T-cell (primary cell): ENCODE results near the gene XIRP1. TPM values are rescaled to one million over a fixed set of nuclear protein-coding genes. Genes with fewer than 3 reads are reported as not detected.

Experiments
- ATAC-seq, 4 experiments: fragments of 200-7000 bp in 3 of 4; fragments of 150-1000 bp in 1 of 4; cut with Tn5 transposase; replicated peaks in 1 of 4; 1 replicate in 3 of 4; 2 replicates in 1 of 4; pipeline ENCODE4 v1.10.0; 2021; ENCODE audit warnings: moderate library complexity in 3 of 4, mild to moderate bottlenecking in 2 of 4, moderate number of reproducible peaks in 1 of 4
- CTCF ChIA-PET, 2 donors: fragments of 300-600 bp; sonication (Branson Sonifier 250); formaldehyde crosslinking; loops; one replicate each; lab custom pipeline; 2022; ENCODE audit warnings: antibody characterized with exemption in 2 of 2; lab: Charles Lee
- POLR2A ChIA-PET, 2 donors: fragments of 300-600 bp; sonication (Branson Sonifier 250); formaldehyde crosslinking; loops; one replicate each; lab custom pipeline; 2022; ENCODE audit warnings: antibody characterized with exemption in 2 of 2; lab: Charles Lee
- DNase-seq, 35 experiments: peaks; one replicate each; pipeline versions ENCODE4 v3.0.0 to v3.0.0-alpha.2; 2013 to 2023
- H3K27ac ChIP-seq: one replicate; pipeline ENCODE4 v1.5.1; 2013; ENCODE audit warnings: low read length
- H3K27me3 ChIP-seq, 2 experiments: replicated peaks in 1 of 2; 1 replicate in 1 of 2; 2 replicates in 1 of 2; pipeline versions ENCODE4 v1.6.1 to v1.7.0; 2013; ENCODE audit warnings: low read length in 1 of 2, mixed read lengths in 1 of 2; ENCODE audit not compliant: control insufficient read depth in 2 of 2, insufficient read depth in 2 of 2; ENCODE audit errors: extremely low read depth in 1 of 2
- H3K36me3 ChIP-seq, 2 donors: 1 replicate in 1 of 2; 2 replicates in 1 of 2; pipeline versions ENCODE4 v1.6.1 to v1.7.0; 2013; ENCODE audit warnings: low read length in 1 of 2; ENCODE audit not compliant: control insufficient read depth in 2 of 2, insufficient read depth in 1 of 2; ENCODE audit errors: extremely low read depth in 1 of 2
- H3K4me1 ChIP-seq, 2 experiments: 1 replicate in 1 of 2; 2 replicates in 1 of 2; pipeline versions ENCODE4 v1.6.1 to v1.7.0; 2013; ENCODE audit warnings: low read length in 2 of 2, mixed read lengths in 1 of 2; ENCODE audit not compliant: insufficient read depth in 2 of 2, control insufficient read depth in 1 of 2; ENCODE audit errors: extremely low read depth in 1 of 2
- H3K4me3 ChIP-seq, 2 donors: 1 replicate in 1 of 2; 2 replicates in 1 of 2; pipeline versions ENCODE4 v1.5.1 to v1.7.0; 2013; ENCODE audit warnings: mild to moderate bottlenecking in 2 of 2, low read length in 1 of 2, moderate library complexity in 1 of 2; ENCODE audit not compliant: control insufficient read depth in 1 of 2; ENCODE audit errors: extremely low read depth in 1 of 2
- H3K9me3 ChIP-seq: 2 replicates; pipeline ENCODE4 v1.7.0; 2013
- H3K27ac Mint-ChIP-seq, 2 donors: one replicate each; pipeline ENCODE4 v1.8.0; 2020 to 2021; ENCODE audit warnings: mild to moderate bottlenecking in 2 of 2, mixed read lengths in 2 of 2
- H3K27me3 Mint-ChIP-seq, 2 donors: one replicate each; pipeline ENCODE4 v1.8.0; 2021 to 2022; ENCODE audit warnings: mixed read lengths in 2 of 2
- H3K36me3 Mint-ChIP-seq: one replicate; pipeline ENCODE4 v1.8.0; 2021; ENCODE audit warnings: mixed read lengths
- H3K4me1 Mint-ChIP-seq, 3 donors: one replicate each; pipeline ENCODE4 v1.8.0; 2020 to 2022; ENCODE audit warnings: mixed read lengths in 3 of 3, mild to moderate bottlenecking in 1 of 3
- H3K4me3 Mint-ChIP-seq, 3 donors: one replicate each; pipeline ENCODE4 v1.8.0; 2020 to 2022; ENCODE audit warnings: mild to moderate bottlenecking in 3 of 3, mixed read lengths in 3 of 3, moderate library complexity in 3 of 3
- H3K9me3 Mint-ChIP-seq, 3 donors: one replicate each; pipeline ENCODE4 v1.8.0; 2020 to 2022; ENCODE audit warnings: mixed read lengths in 3 of 3
- WGBS: methylation state at CpG from one replicate; pipeline ENCODE4 v1.1.5; 2013; ENCODE audit warnings: missing lambda C conversion rate; ENCODE audit not compliant: insufficient coverage; 5-methylcytosine and 5-hydroxymethylcytosine counted together
- total RNA-seq, 35 experiments: library from RNA in 6 of 35; stranded (reverse) in 6 of 35; fragments of 120-200 nt in 1 of 35; gene quantifications; one replicate each; pipeline versions ENCODE4 v1.2.1 to v1.2.4 and lab custom pipeline; 2013 to 2026

XIRP1 gene
- total RNA-seq, 5 donors from 2014 or later (not counting 1 experiment from before 2014, with no cell fraction given) = not detected

DNA sequence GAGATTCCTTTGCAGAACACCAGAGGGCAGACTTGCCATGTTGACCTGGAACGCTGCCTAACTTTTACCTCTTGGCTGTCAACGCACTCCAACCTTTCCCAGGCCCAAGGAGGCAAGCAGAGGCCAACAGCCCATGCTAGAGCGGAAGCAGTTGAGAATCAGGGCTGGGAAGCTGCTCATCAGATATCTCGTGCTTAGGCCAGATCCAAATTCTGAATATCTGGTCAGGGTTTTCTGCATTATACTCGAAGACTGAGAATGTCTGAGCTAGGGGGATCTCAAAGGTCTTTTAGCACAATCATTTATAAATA, 2.5 kb downstream of the XIRP1 start:
- H3K27me3 Mint-ChIP-seq = peaks cover 0 to 2% of the 10 kb centered on the region in 2 donors
- H3K9me3 ChIP-seq = no peaks in the 10 kb centered on the region
- H3K9me3 Mint-ChIP-seq = no peaks in the 10 kb centered on the region
- peak in 31 of 35 experiments; percentile 14 to 82 (median 43) for DNase-seq
- peaks cover 0 to 16% of the 10 kb centered on the region in 2 experiments for H3K4me1 ChIP-seq
- no peak overlapping the region for H3K4me3 ChIP-seq
- peak in 3 of 4 experiments; percentile 66 to 78 (median 66) for ATAC-seq
- H3K27ac ChIP-seq = no peak overlapping the region
- no peaks in the 10 kb centered on the region for H3K27me3 ChIP-seq
- 59% methylated on average over 4 of the region's 5 CpGs for WGBS
- ChIA-PET POLR2A (no interaction called here), CTCF (interaction anchor here (0.5 to 6.9 kb wide), 18 partner anchors 12 to 189 kb away, joined by 3 to 82 read pairs (median 4); no protein-coding TSS in a partner anchor)
- no peak overlapping the region for H3K4me3 Mint-ChIP-seq
- no peaks in the 10 kb centered on the region for H3K36me3 Mint-ChIP-seq
- H3K27ac Mint-ChIP-seq = no peak overlapping the region
- no peaks in the 10 kb centered on the region for H3K36me3 ChIP-seq
- peaks cover 6 to 7% (median 6%) of the 10 kb centered on the region in 3 donors for H3K4me1 Mint-ChIP-seq

DNA sequence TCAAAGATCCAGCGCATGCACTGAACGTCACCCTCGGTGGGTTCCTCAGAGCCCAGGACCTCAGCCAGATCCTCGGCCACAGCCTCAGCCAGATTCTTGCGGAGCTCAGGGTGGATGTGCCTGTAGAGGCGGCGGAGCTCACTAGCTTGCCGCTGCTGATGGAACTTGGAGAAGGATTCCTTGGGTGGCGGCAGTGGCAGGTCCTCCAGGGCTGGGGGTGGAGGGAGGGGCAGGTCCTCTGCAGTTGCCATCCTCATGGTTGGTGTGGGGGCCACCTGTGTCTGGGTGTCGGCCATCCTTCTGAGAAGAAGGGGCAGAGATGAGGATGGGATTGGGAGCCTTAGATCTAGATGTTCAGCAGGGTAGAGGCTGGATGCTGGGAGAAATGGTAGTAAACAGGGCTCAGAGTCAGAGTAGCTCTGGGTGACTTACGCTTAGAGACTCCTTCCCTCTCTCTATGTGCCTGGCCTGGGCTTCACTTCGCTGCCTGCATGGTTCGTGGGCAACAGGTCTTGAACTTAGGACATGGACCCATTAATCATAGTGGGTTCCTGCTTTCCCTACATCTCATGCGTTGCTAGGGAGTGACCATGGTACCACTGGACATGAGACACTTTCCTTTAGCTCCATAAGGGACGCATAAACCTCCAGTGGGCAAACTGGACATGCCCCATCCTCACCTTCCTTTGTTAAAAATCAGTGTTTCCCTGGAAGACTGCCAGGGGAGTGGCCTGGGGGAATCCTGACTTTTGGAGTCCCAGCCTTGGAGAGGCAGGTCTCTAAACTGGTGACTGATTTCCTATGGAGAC, 3.0 kb downstream of the XIRP1 start:
- POLR2A ChIA-PET = interaction anchor here in 1 of 2 donors (0.7 kb wide), 1 partner anchor 11 kb away, joined by 3 read pairs; no protein-coding TSS in a partner anchor
- H3K36me3 Mint-ChIP-seq = no peaks in the 10 kb centered on the region
- no peaks in the 10 kb centered on the region for H3K27me3 ChIP-seq

DNA sequence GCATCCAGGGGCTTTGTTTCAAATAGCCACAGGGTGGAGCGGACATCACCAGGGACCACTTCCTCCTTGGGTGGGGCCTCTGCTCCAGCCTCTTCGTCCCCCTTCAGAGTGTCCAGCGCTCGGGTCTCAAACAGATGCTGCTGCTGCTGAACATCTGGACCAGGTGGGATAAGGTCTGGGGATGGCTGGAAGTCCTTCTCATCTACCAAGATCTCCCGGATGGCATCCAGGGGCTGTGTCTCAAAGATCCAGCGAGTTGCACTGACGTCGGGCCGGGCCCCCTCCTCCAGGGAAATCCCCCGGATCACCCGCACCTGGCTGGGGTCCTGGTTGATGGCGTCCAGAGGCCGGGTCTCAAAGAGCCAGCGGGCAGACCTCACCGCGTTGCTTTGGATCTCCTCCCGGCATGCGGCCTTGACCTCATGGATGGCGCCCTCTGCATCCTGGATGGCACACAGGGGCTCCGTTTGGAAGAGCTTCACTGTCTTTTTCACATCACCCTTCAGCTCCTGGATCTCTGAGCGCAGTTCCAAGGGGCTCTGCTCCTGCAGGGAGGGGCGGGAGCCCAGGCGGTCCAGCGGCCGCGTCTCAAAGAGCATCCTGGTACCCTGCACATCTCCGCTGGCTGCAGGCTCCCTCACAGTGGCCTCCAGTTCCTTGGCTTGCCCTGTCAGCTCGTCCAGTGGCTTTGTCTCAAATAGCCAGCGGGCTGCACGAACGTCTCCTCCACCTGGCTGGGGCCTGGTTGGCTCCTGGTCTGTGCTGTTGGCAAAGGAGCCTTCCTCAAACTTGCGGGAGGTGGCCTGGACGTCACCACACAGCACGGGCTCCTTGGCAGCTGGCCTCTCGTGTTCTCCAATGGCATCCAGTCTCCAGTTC, 3.9 kb downstream of the XIRP1 start:
- H3K36me3 Mint-ChIP-seq = no peaks in the 10 kb centered on the region
- WGBS = 87% methylated on average over 30 of the region's 35 CpGs

More for the DNA sequence above, 3.0 kb downstream of the XIRP1 start:
- Mint-ChIP-seq H3K4me3 (no peak overlapping the region), H3K9me3 (no peaks in the 10 kb centered on the region), H3K4me1 (peaks cover 6 to 7% (median 6%) of the 10 kb centered on the region in 3 donors), H3K27me3 (peaks cover 0 to 2% of the 10 kb centered on the region in 2 donors), H3K27ac (no peak overlapping the region)
- no peaks in the 10 kb centered on the region for H3K9me3 ChIP-seq
- CTCF ChIA-PET = interaction anchor here (0.5 to 6.9 kb wide), 17 partner anchors 12 to 1026 kb away, joined by 3 to 82 read pairs (median 4); no protein-coding TSS in a partner anchor
- 83% methylated on average over 12 of the region's 15 CpGs for WGBS
- H3K4me1 ChIP-seq = peaks cover 0 to 16% of the 10 kb centered on the region in 2 experiments
- ATAC-seq (peak in 2 of 4 experiments; percentile 12 to 54), DNase-seq (peak in 1 of 35 experiments; percentile 28)
- H3K27ac ChIP-seq = no peak overlapping the region
- no peak overlapping the region for H3K4me3 ChIP-seq
- H3K36me3 ChIP-seq = no peaks in the 10 kb centered on the region

DNA sequence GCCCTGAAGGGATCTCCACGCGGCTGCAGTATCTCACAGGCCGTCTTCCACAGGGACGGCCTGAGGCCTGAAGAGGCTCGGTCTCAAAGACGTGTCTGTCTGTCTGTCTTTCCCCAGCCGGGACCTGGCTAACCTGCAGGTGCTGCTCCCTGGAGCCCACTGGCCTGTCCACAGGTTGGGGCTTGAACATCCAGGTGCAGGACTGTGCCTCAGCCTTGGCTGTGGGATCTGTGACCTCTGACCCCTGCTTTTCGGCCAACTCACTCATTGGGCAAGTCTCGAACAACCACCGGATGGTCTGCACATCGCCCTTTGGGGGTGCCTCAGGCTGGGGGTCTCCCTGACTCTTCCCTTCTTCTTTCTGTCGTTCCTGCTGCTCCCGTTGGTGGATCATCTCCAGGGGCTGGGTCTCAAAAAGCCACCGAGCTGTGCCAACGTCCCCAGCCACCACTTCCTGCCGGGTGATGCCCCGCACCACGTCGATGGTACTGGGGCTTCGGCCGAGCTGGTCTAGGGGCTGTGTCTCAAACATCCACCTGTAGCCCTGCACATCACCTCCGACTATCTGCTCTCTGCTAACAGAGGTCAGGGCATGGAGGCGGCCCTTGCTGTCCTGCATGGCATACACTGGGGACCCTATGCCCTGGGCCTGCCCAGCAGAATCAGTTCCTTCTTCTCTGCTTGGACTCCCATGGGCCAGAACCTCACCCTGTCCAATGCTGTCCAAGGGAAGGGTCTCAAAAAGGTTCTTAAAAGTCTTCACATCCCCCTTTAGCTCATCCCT, 4.8 kb downstream of the XIRP1 start:
- CTCF ChIA-PET = interaction anchor here (1.2 to 6.9 kb wide), 4 partner anchors 101 to 104 kb away, joined by 4 to 82 read pairs (median 6); no protein-coding TSS in a partner anchor
- H3K4me3 ChIP-seq = no peak overlapping the region
- DNase-seq (no peak), ATAC-seq (no peak)
- Mint-ChIP-seq H3K27me3 (no peaks in the 10 kb centered on the region), H3K36me3 (no peaks in the 10 kb centered on the region), H3K9me3 (no peaks in the 10 kb centered on the region), H3K4me1 (peaks cover 6 to 7% (median 6%) of the 10 kb centered on the region in 3 donors), H3K4me3 (no peak overlapping the region), H3K27ac (no peak overlapping the region)
- H3K36me3 ChIP-seq = no peaks in the 10 kb centered on the region
- H3K4me1 ChIP-seq = peaks cover 0 to 16% of the 10 kb centered on the region in 2 experiments
- POLR2A ChIA-PET = interaction anchor here in 1 of 2 donors (1.1 kb wide), 1 partner anchor 46 kb away, joined by 3 read pairs; no protein-coding TSS in a partner anchor
- H3K27ac ChIP-seq = no peak overlapping the region
- no peaks in the 10 kb centered on the region for H3K9me3 ChIP-seq
- no peaks in the 10 kb centered on the region for H3K27me3 ChIP-seq
- WGBS = 86% methylated on average over 23 of the region's 23 CpGs

More for the DNA sequence above, 3.9 kb downstream of the XIRP1 start:
- Histone ChIP-seq H3K4me1 (peaks cover 0 to 16% of the 10 kb centered on the region in 2 experiments), H3K27me3 (no peaks in the 10 kb centered on the region), H3K27ac (no peak overlapping the region), H3K4me3 (no peak overlapping the region), H3K9me3 (no peaks in the 10 kb centered on the region), H3K36me3 (no peaks in the 10 kb centered on the region)
- no peak overlapping the region for H3K27ac Mint-ChIP-seq
- POLR2A ChIA-PET = interaction anchor here in 1 of 2 donors (0.7 kb wide), 1 partner anchor 10 kb away, joined by 3 read pairs; no protein-coding TSS in a partner anchor
- no peak overlapping the region for H3K4me3 Mint-ChIP-seq
- H3K4me1 Mint-ChIP-seq = peaks cover 6 to 7% (median 6%) of the 10 kb centered on the region in 3 donors
- no peak for ATAC-seq
- no peaks in the 10 kb centered on the region for H3K27me3 Mint-ChIP-seq
- no peak for DNase-seq
- H3K9me3 Mint-ChIP-seq = no peaks in the 10 kb centered on the region
- CTCF ChIA-PET = interaction anchor here (0.7 to 6.9 kb wide), 6 partner anchors 29 to 1025 kb away, joined by 3 to 82 read pairs (median 16); no protein-coding TSS in a partner anchor

DNA sequence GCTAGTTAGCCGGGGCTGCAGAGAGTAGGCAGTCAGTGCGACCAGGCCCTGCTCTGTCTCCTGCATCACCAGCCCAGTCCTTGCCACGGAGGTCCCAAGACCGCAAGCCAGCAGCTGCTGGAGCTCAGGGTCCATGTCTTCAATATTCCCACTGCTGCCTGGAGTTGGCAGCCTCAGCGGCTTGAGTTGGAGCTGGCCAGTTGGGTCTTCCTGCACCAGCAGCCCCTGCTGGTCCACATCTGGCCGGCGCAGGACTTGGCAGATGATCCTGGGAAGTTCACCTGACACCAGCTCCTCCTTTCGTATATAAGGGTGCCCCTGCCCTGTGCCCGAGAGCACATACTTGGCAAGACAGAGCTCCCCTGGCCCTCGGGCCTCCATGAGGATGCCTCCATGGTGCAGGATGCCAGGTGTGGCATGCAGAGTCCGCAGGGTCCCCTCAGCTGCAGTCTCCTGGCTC, 5.7 kb downstream of the XIRP1 start:
- Mint-ChIP-seq H3K36me3 (no peaks in the 10 kb centered on the region), H3K9me3 (no peaks in the 10 kb centered on the region), H3K4me1 (peaks cover 6 to 8% (median 7%) of the 10 kb centered on the region in 3 donors), H3K4me3 (no peak overlapping the region), H3K27ac (no peak overlapping the region), H3K27me3 (no peaks in the 10 kb centered on the region)
- H3K27ac ChIP-seq = no peak overlapping the region
- ATAC-seq = no peak
- DNase-seq = no peak
- no peaks in the 10 kb centered on the region for H3K27me3 ChIP-seq
- no peaks in the 10 kb centered on the region for H3K9me3 ChIP-seq
- no peaks in the 10 kb centered on the region for H3K36me3 ChIP-seq
- CTCF ChIA-PET = interaction anchor here (1.2 to 2.3 kb wide), 3 partner anchors 102 to 105 kb away, joined by 4 to 6 read pairs (median 6); no protein-coding TSS in a partner anchor
- H3K4me1 ChIP-seq = peaks cover 0 to 14% of the 10 kb centered on the region in 2 experiments
- POLR2A ChIA-PET = interaction anchor here in 1 of 2 donors (1.1 kb wide), 1 partner anchor 45 kb away, joined by 3 read pairs; no protein-coding TSS in a partner anchor
- WGBS = 90% methylated on average over 11 of the region's 11 CpGs
- no peak overlapping the region for H3K4me3 ChIP-seq
